Measurements from ENCODE around the gene FMO3.

The FMO3 gene

GRCh38 chr1:171084091-171084490 lies 6.6 kb upstream of the FMO3 start:
- no peak for TF ChIP-seq CTCF (IDR thresholded peaks at IDR 0.05; ENCODE audit: low read depth, low read length)
- H3K4me3 ChIP-seq (ENCODE audit: low read depth, low read length): no peak overlapping the region
- no peak overlapping the region for H3K27ac ChIP-seq
- no peak for DNase-seq
- H3K36me3 ChIP-seq: no peaks in the 10 kb centered on the region
- no peaks in the 10 kb centered on the region for H3K27me3 ChIP-seq (ENCODE audit: insufficient read depth, low read depth, severe bottlenecking)
- no peaks in the 10 kb centered on the region for H3K9me3 ChIP-seq (ENCODE audit: severe bottlenecking)

- TF ChIP-seq CTCF (IDR thresholded peaks at IDR 0.05; ENCODE audit: low read depth, low read length): no peak
- Histone ChIP-seq H3K36me3 (no peaks in the 10 kb centered on the region), H3K9me3 (ENCODE audit: severe bottlenecking) (no peaks in the 10 kb centered on the region), H3K27me3 (ENCODE audit: insufficient read depth, low read depth, severe bottlenecking) (no peaks in the 10 kb centered on the region), H3K27ac (no peak overlapping the region), H3K4me3 (ENCODE audit: low read depth, low read length) (no peak overlapping the region)
- no peak for DNase-seq
These were observed 5.8 kb upstream of the FMO3 start for GRCh38 chr1:171084870-171085269.

- no peaks in the 10 kb centered on the region for H3K27me3 ChIP-seq (ENCODE audit: insufficient read depth, low read depth, severe bottlenecking)
- no peak for TF ChIP-seq CTCF (IDR thresholded peaks at IDR 0.05; ENCODE audit: low read depth, low read length)
- no peaks in the 10 kb centered on the region for H3K9me3 ChIP-seq (ENCODE audit: severe bottlenecking)
- H3K4me3 ChIP-seq (ENCODE audit: low read depth, low read length): no peak overlapping the region
- no peak for DNase-seq
- H3K27ac ChIP-seq: no peak overlapping the region
- H3K36me3 ChIP-seq: no peaks in the 10 kb centered on the region
These were observed 2.8 kb upstream of the FMO3 start for GRCh38 chr1:171087896-171088295.

GRCh38 chr1:171103862-171104261 lies 13.2 kb downstream of the FMO3 start:
- no peak for TF ChIP-seq CTCF (IDR thresholded peaks at IDR 0.05; ENCODE audit: low read depth, low read length)
- no peak for DNase-seq
- no peaks in the 10 kb centered on the region for H3K9me3 ChIP-seq (ENCODE audit: severe bottlenecking)
- no peak overlapping the region for H3K4me3 ChIP-seq (ENCODE audit: low read depth, low read length)
- no peak overlapping the region for H3K27ac ChIP-seq
- H3K27me3 ChIP-seq (ENCODE audit: insufficient read depth, low read depth, severe bottlenecking): no peaks in the 10 kb centered on the region
- no peaks in the 10 kb centered on the region for H3K36me3 ChIP-seq

- TF ChIP-seq CTCF (IDR thresholded peaks at IDR 0.05; ENCODE audit: low read depth, low read length): no peak
- no peaks in the 10 kb centered on the region for H3K36me3 ChIP-seq
These were observed 16.7 kb downstream of the FMO3 start for GRCh38 chr1:171107262-171107940.

GRCh38 chr1:171107969-171108368 lies 17.3 kb downstream of the FMO3 start:
- Histone ChIP-seq H3K27me3 (ENCODE audit: insufficient read depth, low read depth, severe bottlenecking) (no peaks in the 10 kb centered on the region), H3K4me3 (ENCODE audit: low read depth, low read length) (no peak overlapping the region), H3K27ac (no peak overlapping the region), H3K9me3 (ENCODE audit: severe bottlenecking) (no peaks in the 10 kb centered on the region), H3K36me3 (no peaks in the 10 kb centered on the region)
- no peak for DNase-seq
- no peak for TF ChIP-seq CTCF (IDR thresholded peaks at IDR 0.05; ENCODE audit: low read depth, low read length)

More at GRCh38 chr1:171107262-171107940, 16.7 kb downstream of the FMO3 start:
- DNase-seq: no peak
- no peak overlapping the region for H3K27ac ChIP-seq
- H3K4me3 ChIP-seq (ENCODE audit: low read depth, low read length): no peak overlapping the region
- H3K9me3 ChIP-seq (ENCODE audit: severe bottlenecking): no peaks in the 10 kb centered on the region
- H3K27me3 ChIP-seq (ENCODE audit: insufficient read depth, low read depth, severe bottlenecking): no peaks in the 10 kb centered on the region
